ENCODE measurements around the gene FKBP15.
"Not testable (repeated sequence)": the region's sequence is repeated elsewhere in the genome, so short reads cannot be mapped to it uniquely, and the experiment has no call there.

The FKBP15 gene, protein sequence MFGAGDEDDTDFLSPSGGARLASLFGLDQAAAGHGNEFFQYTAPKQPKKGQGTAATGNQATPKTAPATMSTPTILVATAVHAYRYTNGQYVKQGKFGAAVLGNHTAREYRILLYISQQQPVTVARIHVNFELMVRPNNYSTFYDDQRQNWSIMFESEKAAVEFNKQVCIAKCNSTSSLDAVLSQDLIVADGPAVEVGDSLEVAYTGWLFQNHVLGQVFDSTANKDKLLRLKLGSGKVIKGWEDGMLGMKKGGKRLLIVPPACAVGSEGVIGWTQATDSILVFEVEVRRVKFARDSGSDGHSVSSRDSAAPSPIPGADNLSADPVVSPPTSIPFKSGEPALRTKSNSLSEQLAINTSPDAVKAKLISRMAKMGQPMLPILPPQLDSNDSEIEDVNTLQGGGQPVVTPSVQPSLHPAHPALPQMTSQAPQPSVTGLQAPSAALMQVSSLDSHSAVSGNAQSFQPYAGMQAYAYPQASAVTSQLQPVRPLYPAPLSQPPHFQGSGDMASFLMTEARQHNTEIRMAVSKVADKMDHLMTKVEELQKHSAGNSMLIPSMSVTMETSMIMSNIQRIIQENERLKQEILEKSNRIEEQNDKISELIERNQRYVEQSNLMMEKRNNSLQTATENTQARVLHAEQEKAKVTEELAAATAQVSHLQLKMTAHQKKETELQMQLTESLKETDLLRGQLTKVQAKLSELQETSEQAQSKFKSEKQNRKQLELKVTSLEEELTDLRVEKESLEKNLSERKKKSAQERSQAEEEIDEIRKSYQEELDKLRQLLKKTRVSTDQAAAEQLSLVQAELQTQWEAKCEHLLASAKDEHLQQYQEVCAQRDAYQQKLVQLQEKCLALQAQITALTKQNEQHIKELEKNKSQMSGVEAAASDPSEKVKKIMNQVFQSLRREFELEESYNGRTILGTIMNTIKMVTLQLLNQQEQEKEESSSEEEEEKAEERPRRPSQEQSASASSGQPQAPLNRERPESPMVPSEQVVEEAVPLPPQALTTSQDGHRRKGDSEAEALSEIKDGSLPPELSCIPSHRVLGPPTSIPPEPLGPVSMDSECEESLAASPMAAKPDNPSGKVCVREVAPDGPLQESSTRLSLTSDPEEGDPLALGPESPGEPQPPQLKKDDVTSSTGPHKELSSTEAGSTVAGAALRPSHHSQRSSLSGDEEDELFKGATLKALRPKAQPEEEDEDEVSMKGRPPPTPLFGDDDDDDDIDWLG

DNA sequence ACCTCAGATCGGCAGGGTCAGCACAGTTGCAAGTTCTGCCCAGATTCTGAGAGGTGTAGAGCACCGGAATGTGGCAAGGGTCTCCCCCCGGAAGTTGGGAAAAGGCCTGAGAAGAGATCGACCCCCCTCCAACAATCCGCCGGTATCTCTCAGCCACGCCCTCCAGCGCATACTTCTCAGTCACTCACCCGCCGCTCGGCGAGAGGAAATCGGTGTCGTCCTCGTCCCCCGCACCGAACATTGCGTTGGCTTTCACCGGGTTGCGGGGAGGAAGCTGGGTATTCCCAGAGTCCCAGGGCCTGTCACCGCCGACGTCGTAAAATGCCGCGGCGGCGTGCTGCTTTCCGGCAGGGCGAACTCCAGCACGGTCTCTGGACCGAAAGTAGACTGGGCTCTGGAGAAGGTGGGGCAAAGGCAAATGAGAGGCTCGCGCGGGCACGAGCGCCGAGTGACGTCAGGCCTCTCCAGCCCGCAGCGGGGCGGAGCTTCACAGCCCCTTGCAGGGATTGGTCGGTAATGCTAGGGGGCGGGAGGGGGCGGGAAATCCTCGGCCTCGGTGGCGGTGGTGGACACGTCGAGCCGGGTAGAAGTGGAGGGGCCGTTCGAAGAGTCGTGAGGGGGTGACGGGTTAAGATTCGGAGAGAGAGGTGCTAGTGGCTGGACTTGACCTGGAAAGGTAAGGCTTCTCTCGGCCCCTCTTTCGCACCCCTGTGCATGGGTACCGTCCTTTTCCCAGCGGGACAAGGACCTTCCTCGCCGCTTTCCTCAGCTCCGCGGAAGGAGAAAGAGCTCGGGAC lies at the start of gene FKBP15, which contains the start of gene SLC31A1:
Gene FKBP15, minus strand, starts transcription at position 275 of the 797 bp plus-strand sequence. Its CDS starts 34 bp downstream, at position 241.
Gene SLC31A1, plus strand, starts transcription at position 542 of the 797 bp plus-strand sequence. CDS start 34,605 bp downstream, outside the sequence.
- DNase-seq (ENCODE audit: low read depth) = peak; percentile 94

DNA sequence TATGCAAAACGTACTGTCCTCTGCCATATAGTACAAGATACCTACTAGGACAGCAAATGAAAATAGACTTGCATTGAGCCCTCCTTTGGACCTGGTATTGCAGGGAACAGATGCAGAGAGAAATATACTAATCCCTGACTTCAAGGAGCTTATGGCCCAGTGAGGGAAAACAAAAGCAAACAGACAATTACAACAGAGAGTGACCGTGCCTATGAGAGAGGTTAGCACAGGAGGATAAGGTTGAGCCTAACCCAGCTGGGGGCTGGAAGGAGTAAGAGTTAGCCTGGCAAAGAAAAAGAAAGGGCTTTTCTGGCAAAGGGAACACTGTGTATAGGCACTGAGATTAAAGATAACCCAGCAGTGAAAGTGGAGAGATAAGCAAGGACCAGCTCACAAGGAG lies 48.8 kb upstream of the FKBP15 start:
- no peak for DNase-seq (ENCODE audit: low read depth)

DNA sequence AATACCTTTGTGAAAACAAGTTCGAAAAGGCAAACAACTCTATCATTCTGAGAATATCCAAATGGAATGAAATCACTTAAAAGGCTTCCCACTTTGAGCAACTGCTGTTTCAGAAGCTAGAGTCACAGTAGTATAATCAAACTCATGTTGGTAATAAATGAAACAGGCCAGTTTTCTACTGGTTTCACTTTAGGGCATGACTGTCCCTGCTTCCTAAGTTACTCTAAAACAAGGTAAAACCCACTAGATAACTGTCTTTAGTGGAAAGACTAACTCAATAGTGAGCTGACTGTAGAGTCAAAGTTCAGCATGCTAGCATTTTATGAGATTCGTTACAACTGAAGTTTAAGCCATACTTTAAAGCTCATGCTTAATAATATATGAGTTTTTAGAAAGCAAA lies 48.3 kb upstream of the FKBP15 start:
- DNase-seq (ENCODE audit: low read depth) = no peak

DNA sequence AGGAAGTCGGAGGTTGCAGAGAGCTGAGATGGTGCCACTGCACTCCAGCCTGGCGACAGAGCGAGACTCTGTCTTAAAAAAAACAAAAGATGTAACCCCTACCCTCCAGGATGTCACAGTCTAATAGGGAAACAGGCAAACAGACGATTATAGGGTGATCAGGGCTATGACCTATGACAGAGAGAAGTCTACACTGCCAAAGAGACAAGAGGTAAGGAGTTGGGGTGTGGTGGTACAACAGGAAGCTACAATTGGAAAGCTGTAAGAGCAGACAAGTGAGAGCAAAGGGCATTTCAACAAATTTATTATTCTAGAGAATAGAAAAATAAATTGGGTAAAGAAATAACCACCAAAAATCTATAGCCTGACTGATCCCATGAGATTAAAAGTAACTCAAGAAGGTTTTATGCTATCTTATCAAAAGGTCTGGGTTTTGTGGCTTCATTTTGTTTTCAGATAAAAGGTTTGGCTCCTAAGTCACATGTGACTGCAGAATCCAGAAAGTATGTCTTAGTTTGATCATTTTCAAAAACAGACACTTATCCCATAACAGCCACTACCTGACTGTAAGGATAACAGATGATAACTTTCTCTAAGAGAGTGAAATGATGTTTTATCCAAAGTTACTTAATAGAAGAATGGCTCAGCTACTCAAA lies 47.0 kb upstream of the FKBP15 start:
- no peak for DNase-seq (ENCODE audit: low read depth)

DNA sequence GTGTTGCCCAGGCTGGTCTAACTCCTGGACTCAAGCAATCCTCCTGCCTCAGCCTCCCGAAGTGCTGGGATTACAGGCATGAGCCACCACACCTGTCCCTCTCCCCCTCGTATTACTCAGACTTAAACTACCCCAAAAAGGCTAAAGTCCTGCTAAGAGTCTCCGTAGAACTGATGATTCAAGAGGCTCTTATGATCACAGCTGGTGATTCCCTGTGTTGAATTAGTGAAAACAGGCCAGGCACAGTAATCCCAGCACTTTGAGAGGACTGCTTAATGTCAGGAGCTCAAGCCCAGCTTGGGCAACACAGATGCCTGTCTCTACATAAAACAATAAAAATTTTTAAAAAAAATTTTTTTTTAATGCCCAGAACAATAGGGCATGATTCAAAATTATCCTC lies 45.1 kb upstream of the FKBP15 start:
- DNase-seq (ENCODE audit: low read depth) = no peak

DNA sequence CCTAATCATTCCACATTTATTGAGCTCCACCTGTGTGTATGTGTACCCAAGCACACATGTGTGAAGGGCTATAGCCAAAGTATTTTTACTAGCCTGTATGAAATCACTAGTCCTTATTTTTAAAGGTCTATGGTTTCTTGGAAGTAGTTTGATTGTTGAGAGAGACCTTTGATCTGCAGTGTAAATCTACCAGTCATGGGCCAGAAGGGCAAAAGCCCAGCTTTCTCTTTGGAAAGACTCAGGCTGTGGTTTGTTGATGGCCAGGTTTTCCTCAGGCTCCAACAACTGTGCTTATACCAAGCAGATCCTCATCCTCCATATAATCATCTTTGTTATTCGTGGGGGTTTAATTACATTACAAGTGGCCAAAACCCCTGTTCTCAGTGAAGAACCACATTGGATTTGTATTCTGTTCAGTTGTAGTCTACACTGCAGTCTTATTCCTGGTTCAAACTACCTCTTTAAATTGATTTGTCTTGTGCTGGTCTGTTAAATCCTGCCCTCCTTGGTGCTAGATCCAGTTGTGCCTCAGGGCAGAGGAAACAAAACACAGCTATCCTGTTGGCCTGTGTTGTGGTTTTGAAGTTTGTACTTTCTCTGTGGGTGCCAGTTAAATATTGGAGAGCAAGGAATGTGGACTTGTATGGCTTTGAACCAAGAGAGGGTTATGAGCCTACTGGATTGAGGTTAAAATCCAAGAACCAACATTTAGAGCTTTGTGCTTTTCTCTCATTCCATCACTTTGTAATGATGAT lies 41.0 kb upstream of the FKBP15 start:
- DNase-seq (ENCODE audit: low read depth) = no peak

DNA sequence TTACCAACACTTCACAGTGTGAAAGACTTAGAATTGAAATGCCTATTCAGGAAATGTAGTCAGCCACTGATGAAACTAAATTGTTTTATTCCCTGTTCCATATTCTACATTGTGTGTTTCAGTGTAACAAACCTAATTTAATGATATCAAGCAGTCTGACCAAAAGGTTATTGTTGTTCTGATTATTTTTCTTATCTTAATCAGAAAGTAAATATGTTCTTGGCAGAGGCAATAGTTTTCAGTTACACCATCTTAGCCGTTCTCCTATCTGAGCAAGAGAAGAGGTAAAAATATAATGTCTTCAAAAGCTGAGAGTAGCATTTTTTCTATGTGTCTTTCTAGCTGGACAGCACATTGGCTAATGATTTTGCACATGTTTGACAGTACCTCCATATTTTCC lies 37.2 kb upstream of the FKBP15 start:
- no peak for DNase-seq (ENCODE audit: low read depth)

DNA sequence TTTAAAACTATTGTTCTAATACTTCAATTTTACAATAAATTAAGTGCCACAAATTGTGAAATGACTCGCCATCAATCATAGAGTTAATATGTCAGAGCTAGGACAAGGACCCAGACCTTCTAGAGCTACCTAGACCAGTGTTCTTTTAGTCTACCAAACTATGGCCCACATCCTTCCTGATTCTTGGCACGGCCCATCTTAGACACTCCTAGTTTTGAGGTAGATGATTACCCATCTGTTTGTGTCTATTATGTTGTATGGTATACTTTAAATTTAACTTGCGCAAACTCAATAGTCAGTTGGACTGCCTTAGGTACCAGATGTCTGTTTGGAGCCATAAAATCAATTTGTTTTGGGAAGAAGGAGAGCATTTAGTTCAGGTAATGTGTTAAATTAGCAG lies 36.8 kb upstream of the FKBP15 start:
- no peak for DNase-seq (ENCODE audit: low read depth)

DNA sequence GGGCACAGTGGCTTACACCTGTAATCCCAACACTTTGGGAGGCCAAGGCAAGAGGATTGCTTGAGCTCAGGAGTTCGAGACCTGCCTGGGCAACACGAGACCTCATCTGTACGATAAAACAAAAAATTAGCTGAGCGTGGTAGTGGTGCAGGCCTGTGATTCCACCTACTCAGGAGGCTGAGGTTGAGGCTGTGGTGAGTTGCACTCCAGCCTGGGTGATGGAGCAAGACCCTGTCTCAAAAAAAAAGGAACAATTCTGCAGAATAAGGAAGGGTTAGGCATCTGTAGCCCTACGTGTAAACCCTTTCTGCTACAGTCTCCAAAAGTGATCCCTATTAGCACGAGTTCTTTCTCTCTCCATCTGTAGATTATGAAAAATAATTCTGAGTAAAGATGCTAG lies 34.4 kb upstream of the FKBP15 start:
- no peak for DNase-seq (ENCODE audit: low read depth)

DNA sequence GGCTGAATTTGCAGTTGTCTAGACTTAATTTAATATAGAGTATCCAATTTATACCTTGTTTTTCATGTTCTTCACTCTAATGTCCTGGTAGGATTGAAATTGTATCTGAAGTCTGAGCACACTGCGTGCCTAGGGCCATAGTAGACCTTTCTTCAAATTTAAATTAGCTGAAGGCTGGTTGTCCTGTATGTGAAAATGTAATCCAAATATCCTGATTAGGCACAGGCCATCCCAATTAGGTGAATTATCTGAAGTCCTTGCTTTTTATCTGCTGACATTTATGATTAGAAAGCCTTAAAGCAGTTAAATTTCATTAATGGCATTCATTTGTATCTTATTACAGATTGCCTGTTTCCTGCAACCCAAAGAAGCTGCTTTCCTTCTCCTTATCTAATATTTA lies 33.9 kb upstream of the FKBP15 start:
- DNase-seq (ENCODE audit: low read depth) = no peak

DNA sequence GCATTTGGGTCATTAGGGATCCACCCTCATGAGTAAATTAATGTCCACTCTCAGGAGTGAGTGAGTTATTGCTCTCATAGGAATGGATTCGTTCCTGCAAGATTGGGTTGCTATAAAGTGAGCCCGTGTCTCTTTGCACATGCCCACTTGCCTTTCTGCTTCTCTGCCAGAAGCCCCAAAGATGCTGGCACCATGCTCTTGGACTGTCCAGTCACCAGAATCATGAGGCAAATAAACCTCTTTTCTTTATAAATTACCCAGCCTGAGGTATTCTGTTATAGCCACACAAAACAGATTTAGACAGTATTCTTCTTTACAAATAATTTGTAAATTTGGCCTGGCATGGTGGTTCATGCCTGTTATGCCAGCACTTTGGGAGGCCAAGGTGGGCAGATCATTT lies 29.7 kb upstream of the FKBP15 start:
- DNase-seq (ENCODE audit: low read depth) = no peak

DNA sequence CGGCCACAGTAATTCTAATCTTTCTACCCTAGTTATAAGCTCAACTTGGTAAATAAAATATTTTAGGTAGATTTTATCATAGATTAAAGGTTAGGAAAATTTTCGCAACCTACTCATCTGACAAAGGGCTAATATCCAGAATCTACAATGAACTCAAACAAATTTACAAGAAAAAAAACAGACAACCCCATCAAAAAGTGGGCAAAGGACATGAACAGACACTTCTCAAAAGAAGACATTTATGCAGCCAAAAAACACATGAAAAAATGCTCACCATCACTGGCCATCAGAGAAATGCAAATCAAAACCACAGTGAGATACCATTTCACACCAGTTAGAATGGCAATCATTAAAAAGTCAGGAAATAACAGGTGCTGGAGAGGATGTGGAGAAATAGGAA lies 28.6 kb upstream of the FKBP15 start:
- not testable (repeated sequence) for DNase-seq (ENCODE audit: low read depth)

DNA sequence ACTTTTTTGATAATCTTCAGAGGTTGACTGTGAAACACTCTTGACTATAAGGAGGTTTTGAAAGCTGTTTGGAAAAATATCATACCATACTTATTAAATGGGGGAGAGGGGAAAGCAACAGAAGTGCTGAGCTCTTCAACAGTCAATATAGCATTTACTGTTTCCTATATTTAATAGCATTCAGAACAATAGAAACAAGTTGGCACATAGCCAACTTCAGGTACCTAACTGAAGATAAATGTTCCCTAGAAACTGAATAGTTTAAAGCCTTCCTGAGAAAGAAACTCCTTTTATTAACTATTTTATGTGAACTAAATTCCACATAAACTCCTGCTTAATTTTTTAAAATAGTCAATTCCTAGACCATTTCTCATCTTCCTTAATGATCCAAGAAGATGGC lies 26.6 kb upstream of the FKBP15 start:
- no peak for DNase-seq (ENCODE audit: low read depth)

DNA sequence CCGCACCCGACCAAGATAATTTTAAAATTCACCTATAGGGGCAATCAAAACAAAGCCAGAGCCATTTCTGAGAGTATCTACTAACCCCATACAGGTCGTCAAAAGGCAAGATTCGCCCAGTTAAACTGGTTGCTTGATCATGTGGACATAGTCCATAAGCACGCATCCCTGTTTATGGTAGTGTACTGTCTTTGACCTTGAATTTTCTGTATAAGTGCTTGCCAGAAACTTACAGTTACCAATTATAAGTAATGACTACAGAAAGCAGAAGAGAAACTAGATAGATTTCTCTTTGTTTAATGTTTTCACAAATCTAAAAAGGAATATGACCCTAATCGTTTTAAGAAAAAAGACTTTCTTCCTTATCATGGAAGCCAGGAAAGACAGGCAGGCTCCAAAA lies 25.9 kb upstream of the FKBP15 start:
- no peak for DNase-seq (ENCODE audit: low read depth)

DNA sequence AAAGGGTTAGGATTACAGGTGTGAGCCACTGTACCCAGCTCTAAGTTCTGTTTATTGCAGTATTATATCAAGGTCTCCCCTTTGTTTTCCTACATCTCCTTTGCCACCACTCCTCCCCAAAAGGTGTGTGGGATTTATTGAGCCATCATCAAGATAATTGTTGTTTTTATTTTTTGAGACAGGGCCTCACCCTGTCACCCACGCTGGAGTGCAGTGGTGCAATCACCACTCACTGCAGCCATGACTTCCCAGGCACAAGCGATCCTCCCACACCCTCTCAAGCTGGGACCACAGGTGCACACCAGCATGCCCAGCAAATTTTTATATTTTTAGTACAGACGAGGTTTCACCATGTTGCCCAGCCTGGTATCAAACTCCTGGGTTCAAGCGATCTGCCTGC lies 24.8 kb upstream of the FKBP15 start:
- DNase-seq (ENCODE audit: low read depth) = no peak

DNA sequence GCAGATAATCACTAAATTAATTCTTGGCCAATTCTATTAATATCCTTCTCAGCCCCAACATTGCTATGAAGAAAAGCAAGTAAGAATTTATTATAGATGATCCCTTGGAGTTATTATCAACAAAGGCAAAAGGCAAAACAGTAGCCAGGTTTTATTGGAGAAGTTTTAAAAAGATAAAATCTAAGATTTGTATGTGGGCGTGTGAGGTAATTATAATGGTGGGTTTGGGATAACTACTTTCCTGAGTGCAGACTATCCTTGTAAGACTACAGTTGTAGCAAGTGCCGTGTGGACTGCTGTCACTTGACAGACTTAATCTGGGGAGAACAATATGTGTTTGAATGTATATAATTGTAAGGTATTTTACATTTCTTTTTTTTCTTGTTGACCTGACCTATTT lies 23.5 kb upstream of the FKBP15 start:
- no peak for DNase-seq (ENCODE audit: low read depth)

DNA sequence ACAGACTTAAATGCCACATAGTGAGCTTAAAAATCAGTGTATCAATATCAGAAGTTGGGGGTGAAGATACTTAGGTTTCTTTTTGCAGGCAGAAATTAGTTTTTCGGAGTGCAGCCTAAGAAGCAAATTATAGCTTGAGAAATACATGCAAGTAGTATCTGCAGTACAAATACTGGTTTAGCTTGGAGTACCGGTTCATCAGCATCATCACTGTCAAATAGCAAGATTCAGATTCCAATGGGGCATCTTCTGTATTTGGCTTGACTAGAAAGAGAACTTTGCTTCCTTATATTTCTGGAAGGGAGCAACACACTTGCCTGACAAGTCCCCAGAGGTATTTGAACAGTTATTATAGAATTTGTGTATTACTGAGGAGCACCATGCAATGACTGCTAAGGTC lies 20.1 kb upstream of the FKBP15 start:
- no peak for DNase-seq (ENCODE audit: low read depth)

DNA sequence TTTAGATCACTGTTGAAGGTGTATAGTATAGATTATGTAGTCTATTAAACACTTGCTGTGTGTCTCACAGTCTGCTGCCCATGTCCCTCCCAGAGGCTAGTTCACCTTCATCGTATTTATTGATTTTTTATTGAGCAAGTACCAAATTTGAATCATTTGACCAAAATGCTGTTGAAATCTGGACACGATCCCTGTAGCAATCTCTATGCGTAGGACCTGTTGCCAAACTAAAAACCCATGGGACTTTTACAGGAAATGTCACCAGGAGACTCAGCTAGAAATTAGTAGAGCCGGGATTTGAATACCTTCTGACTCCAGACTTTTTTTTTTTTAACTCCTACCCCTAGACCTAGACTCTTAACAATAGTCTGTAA lies 17.8 kb upstream of the FKBP15 start:
- DNase-seq (ENCODE audit: low read depth) = no peak

DNA sequence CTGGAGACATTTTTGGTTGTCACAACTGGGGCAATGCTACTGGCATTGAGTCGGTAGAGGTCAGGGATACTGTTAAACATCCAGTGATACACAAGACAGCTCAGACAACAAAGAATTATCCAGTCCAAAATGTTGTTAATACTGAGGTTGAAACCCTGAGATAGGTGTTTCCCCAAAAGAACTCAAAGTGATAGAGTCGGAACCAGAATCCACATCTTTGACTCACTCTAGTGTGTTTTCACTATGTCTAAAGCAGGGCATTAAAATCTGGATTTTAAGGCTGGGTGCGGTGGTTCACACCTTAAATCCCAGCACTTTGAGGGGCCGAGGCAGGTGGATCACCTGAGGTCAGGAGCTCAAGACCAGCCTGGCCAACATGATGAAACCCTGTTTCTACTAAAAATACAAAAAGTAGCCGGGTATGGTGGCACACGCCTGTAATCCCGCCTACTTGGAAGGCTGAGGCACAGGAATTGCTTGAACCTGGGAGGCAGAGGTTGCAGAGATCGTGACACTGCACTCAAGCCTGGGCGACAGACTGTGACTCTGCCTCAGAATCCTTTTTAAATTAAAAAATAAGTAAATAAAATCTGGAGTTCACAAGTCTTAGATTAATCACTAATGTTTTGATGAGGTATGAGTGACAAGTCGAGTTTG lies 17.3 kb upstream of the FKBP15 start:
- no peak for DNase-seq (ENCODE audit: low read depth)

DNA sequence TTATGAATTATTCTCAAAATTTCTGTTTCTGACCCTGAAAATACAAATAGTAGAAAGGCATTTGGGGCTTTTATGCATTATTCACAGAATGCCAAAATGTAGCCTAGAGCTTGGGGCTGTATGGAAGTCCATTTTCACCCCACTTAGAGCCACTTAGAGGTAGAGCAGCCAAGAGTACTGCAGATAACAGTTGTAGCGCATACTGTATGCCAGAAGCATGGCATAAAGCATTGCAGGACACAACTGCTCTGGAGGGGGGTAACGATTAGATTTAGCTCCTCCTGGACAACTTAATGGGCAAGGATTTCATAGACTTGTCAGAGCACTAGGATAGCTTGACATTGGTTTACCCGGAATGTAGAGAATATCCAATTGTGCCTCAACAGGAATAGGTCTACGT lies 15.9 kb upstream of the FKBP15 start:
- no peak for DNase-seq (ENCODE audit: low read depth)

Measured in non-pigmented ciliary epithelial cell (primary cell).